Endometrium (tissue), 2 donors: ENCODE measurements around the gene PGGHG.
"Not testable (repeated sequence)": the region's sequence is repeated elsewhere in the genome, so short reads cannot be mapped to it uniquely, and the experiment has no call there.

Experiments used
- FAIRE-seq: peaks from 2 replicates; lab custom pipeline; 2012; peaks lifted over from hg19 to GRCh38; lab: Jason Lieb, UNC
- donor health status: control.
- donor health status: control.

PGGHG gene

GRCh38 chr11:288478-289397, at the start of gene PGGHG:
PGGHG (plus strand) TSS chr11:289126; CDS start chr11:289817, 691 bp downstream.
- FAIRE-seq: no peak

GRCh38 chr11:240315-240714, 48.6 kb upstream of the PGGHG start:
- no peak for FAIRE-seq

DNA sequence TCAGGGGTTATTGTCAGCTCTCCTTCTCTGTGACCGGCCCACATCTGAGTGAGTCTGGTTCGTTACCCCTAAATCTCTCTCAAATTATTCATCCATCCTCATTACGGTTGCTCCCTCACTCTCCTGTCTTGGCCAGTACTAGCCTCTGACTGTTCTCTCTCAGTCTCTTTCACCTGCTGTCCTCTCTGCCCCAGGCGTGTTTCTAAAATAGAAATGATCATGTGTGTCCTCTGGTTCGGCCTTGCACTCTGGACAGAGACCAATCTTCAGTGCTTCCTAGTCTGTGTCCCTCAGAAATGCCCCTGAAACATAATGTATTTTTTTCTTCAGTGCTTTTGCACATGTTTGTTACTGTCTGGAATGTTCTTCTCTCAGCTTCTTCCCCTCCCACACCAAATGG, 47.3 kb upstream of the PGGHG start:
- FAIRE-seq: no peak

- FAIRE-seq: no peak
These were observed 44.5 kb upstream of the PGGHG start for GRCh38 chr11:244376-244775.

DNA sequence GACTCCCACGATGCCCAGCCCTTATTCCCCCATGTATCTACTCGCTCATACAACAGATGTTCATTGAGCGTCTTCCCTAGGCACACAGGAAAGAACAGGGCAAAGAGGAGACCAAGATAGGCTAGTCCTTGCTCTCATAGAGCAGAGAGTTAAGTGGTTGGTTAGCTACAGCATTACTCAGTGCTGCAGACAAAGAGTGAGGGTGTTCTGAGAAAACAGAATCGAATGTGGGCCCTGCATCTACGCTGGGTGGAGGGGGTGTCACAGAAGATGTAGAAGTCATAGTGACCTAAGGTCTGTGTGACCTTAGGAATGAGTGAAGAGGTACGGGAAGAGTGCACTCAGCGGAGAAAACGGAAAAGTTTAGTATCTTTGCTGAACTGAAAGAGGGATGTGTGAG, 39.9 kb upstream of the PGGHG start:
- no peak for FAIRE-seq

DNA sequence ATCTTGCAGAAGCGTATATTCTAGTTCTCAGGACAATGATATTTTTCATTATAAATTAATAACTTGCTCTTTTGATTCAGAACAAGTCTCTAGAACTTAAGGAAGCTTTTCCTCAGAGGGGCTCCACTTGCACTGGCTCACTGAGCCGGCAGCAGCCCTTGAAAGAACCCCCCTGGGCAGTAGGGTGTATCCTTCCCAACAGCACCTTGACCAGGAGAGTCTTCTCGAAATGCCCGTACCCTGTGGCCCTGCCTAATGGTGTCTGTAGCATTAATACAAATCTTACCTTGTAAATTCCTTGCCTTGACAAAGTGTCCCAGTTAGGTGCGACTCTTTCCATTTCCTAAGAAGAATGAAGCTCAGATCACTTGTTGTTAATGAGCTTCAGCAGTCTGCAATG, 38.7 kb upstream of the PGGHG start:
- no peak for FAIRE-seq

GRCh38 chr11:250740-251299, 38.1 kb upstream of the PGGHG start:
- FAIRE-seq: no peak

GRCh38 chr11:251550-251949, 37.4 kb upstream of the PGGHG start:
- no peak for FAIRE-seq

DNA sequence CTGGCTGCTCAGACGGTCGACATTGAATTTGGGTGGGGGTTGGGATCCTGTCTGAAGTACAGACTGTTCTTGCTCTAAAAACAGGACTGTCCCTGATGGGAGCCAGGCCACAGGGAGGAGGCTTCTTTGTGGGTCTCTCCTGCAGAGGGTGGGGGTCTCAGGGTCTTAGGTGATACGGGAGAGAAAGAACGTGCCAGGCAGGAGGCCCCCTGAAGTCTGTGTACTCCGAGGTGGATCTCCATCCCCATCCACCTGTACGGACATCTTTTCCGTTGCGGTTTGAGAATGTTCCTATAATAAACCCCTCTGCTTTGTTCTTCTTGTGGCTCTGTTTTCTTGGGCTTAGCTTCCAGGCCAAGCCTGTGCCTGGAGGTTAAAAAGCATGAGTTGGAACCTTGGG, 36.3 kb upstream of the PGGHG start:
- no peak for FAIRE-seq

DNA sequence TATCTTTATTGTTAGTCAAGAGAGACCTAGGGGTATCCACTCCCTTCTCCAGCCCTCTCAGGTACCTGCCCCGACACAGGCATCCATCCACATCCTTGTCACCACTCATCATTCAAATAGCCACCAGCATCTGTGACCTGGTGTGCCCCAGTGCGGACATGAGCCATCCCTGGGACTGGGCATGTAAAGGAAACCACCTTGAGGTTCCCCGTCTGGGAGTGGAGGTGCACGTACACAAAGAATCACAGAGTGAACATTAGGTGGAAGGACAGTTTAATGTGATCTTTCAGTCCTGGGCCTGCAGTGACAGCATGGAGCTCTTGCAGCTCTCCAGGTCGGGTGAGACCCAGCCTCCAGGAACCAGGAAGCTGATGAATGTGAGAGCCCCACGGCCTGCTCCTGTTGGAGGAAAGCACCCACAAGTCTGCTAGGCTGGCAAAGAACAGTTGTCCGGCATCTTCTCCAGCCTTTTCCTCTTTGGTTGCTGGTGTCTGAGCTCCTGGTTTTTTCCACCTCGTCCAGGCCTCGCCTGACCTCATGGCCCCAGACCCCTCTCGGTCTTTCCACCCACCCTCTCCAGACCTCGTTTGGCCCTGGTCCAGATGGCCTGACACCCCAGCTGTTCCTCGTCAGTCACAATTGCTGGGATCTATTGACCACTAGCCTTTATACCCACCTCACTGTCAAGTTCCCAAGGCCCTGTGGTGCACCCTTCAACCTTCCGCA, 35.6 kb upstream of the PGGHG start:
- FAIRE-seq: no peak

DNA sequence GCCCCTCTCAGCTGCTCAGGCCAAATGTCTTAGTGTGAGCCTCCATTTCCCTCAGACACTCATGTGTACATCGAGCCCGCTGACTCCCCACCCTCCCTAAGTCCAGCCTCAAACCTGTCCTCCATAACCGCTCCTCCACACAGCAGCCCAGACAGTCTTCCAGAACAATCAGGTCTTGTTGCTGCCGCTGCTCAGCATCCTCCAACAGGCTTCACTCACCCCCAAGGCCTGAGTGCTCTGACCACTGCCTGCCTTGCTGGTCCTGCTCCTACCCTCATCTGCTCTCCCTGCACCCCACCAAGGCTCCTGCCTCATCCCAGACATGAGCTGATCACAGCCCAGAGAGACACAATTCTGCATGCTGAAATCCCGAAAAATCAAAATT, 35.0 kb upstream of the PGGHG start:
- no peak for FAIRE-seq

- FAIRE-seq: no peak
These were observed 33.8 kb upstream of the PGGHG start for GRCh38 chr11:255176-255575.

- no peak for FAIRE-seq
These were observed 33.1 kb upstream of the PGGHG start for GRCh38 chr11:255816-256215.

- FAIRE-seq: no peak
These were observed 31.8 kb upstream of the PGGHG start for GRCh38 chr11:256952-257737.

DNA sequence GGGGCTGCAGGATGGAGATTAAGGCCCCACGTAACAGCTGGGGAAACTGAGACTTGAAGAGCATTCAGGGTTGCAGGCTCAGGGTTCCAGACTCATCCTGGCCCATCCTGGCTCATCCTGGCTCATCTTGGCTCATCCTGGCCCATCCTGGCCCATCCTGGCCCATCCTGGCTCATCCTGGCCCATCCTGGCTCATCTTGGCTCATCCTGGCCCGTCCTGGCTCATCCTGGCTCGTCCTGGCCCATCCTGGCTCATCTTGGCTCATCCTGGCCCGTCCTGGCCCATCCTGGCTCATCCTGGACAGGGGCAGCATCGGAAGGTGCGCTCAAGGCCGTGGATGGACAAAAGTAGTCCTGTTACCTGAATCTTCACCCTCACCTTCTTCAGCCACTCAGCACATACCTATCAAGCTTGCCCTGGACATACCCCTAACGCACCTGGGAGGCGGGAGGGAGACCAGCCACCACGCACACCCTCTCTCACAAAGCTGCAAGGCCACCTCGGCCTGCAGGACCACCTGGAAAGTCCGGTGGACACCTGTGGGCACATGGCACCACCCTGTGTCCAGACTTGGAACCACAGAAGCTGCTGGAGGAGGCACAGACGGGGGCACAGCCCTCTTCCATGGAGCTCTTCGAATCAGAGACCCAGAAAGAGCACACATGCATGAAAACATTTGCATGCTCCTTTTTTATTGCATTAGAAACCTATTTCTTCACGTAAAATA, 31.0 kb upstream of the PGGHG start:
- no peak for FAIRE-seq

- no peak for FAIRE-seq
These were observed 29.5 kb upstream of the PGGHG start for GRCh38 chr11:259413-259812.

GRCh38 chr11:261624-262023, 27.3 kb upstream of the PGGHG start:
- no peak for FAIRE-seq

DNA sequence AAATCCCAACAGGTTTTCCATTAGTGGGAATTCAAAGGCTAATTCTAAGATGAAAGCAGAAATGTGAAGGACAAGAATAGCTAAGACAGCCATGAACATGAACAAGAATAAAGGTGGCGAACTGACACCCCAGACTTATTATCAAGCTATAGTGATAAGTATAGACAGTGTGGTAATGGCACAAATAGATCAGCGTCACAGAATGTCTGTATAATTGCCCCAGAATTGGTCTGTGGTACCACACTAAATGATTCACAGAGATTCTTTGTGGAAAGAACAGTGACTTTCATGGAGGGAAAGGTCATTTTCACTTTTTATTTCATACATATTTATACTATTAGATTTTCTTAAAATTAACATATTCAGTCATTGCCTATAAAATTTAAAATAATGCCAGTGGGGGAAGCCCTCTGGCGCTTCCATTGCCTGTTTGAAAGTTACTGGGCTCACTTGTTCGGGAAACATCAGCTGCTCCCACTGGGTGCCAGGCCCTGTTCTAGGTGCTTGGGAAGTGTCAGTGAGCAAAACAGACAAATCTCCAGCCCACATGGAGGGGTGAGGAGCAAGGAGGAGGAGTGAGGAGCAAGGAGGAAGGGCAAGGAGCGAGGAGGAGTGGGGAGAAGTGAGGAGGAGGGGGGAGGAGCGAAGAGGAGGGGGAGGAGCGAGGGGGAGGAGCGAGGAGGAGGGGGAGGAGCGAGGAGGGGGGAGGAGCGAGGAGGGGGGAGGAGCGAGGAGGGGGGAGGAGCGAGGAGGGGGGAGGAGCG, 22.1 kb upstream of the PGGHG start:
- no peak for FAIRE-seq

- no peak for FAIRE-seq
These were observed 21.4 kb upstream of the PGGHG start for GRCh38 chr11:267491-267994.

DNA sequence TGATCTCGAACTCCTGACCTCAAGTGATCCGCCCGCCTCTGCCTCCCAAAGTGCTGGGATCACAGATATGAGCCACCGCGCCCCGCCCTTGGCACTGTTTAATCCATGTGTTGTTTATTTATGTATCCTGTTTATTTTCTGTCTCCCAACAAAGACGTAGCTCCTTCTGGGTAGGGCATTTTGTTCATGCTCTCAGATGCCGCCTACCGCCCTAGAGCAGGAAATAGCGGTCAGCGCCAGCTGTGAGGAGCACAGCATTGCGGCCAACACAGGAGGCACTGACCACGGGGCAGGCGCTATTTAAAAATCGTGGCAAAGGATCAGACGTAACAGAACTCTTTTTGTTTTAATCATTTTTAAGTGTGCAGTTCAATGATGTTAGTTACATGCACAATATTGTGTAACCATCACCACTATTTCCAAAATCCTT, 20.2 kb upstream of the PGGHG start:
- FAIRE-seq: not testable (repeated sequence)
